GM20000 (cell line): ENCODE data around the gene MAGED4.
"Not testable (repeated sequence)": the region's sequence is repeated elsewhere in the genome, so short reads cannot be mapped to it uniquely, and the experiment has no call there.

Source experiments
- DNase-seq: peaks from one replicate; pipeline ENCODE4 v3.0.0; 2012; ENCODE audit warnings: low spot score
- CTCF ChIP-seq: IDR thresholded peaks from 2 replicates; pipeline ENCODE4 v1.5.1; 2012; ENCODE audit warnings: mild to moderate bottlenecking, control low read depth; ENCODE audit errors: extremely low read depth, missing control alignments

Gene MAGED4

GRCh38 chrX:52184440-52185077 is at the start of gene MAGED4:
MAGED4 (plus strand) TSS chrX:52184888; CDS start chrX:52185923, 1,035 bp downstream.
- not testable (repeated sequence) for DNase-seq

GRCh38 chrX:52138830-52139544 is 45.7 kb upstream of the MAGED4 start:
- DNase-seq, result no peak
- no peak for TF ChIP-seq CTCF

GRCh38 chrX:52139545-52139895 is 45.2 kb upstream of the MAGED4 start:
- DNase-seq, result no peak
- TF ChIP-seq CTCF, result no peak

GRCh38 chrX:52140020-52140419 is 44.7 kb upstream of the MAGED4 start:
- DNase-seq, result no peak
- TF ChIP-seq CTCF, result no peak

GRCh38 chrX:52150667-52151066 is 34.0 kb upstream of the MAGED4 start:
- DNase-seq, result not testable (repeated sequence)

- not testable (repeated sequence) for DNase-seq
These were observed 24.5 kb upstream of the MAGED4 start for GRCh38 chrX:52160140-52160539.

GRCh38 chrX:52166840-52167239 is 17.8 kb upstream of the MAGED4 start:
- DNase-seq, result no peak
- no peak for TF ChIP-seq CTCF

- DNase-seq, result not testable (repeated sequence)
These were observed 13.6 kb upstream of the MAGED4 start for GRCh38 chrX:52171055-52171454.

GRCh38 chrX:52185078-52185453 is 378 bp downstream of the MAGED4 start:
- not testable (repeated sequence) for DNase-seq

- DNase-seq, result not testable (repeated sequence)
These were observed 26.7 kb downstream of the MAGED4 start for GRCh38 chrX:52211405-52211804.

GRCh38 chrX:52213276-52213675 is 28.6 kb downstream of the MAGED4 start:
- no peak for DNase-seq
- no peak for TF ChIP-seq CTCF
